Fibroblast of lung (primary cell): ENCODE measurements around the gene EXOC3L2.

Experiments
- CTCF ChIP-seq, 2 donors: IDR thresholded peaks in 1 of 2; conservative IDR thresholded peaks in 1 of 2; 1 replicate in 1 of 2; 2 replicates in 1 of 2; pipeline ENCODE4 v1.5.1; 2011 to 2012; ENCODE audit warnings: low read length in 2 of 2, control low read depth in 1 of 2, inconsistent platforms in 1 of 2, low read depth in 1 of 2, mild to moderate bottlenecking in 1 of 2
- EZH2 ChIP-seq: IDR thresholded peaks from 2 replicates; pipeline ENCODE4 v1.5.1; 2012; ENCODE audit warnings: low read length, control low read depth, mild to moderate bottlenecking; ENCODE audit errors: missing control alignments

GRCh38 chr19:45172611-45173208 is 72.5 kb downstream of the EXOC3L2 start:
- TF ChIP-seq CTCF (conservative IDR thresholded peaks at IDR 0.05 in 1 of 2, IDR thresholded peaks at IDR 0.05 in 1 of 2; ENCODE audit: low read depth in 1 of 2, low read length in 2 of 2) (no peak), EZH2 (no peak)
